GM18502 (cell line): ENCODE results near the gene ELMO2.

ENCODE experiments used
- ATAC-seq: cut with Tn5 transposase; IDR thresholded peaks from one replicate; pipeline ENCODE4 v1.9.1; 2021; ENCODE audit warnings: mild to moderate bottlenecking; ENCODE audit not compliant: unreplicated experiment, poor library complexity

Gene ELMO2

GRCh38 chr20:46336735-46337134 lies 69.7 kb downstream of the ELMO2 start:
- no peak for ATAC-seq

GRCh38 chr20:46334303-46334904 lies 72.0 kb downstream of the ELMO2 start:
- ATAC-seq = no peak

GRCh38 chr20:46333161-46333991 lies 73.0 kb downstream of the ELMO2 start:
- ATAC-seq = no peak

GRCh38 chr20:46332373-46333160 lies 73.8 kb downstream of the ELMO2 start:
- no peak for ATAC-seq

GRCh38 chr20:46331611-46332361 lies 74.6 kb downstream of the ELMO2 start:
- no peak for ATAC-seq

GRCh38 chr20:46330831-46331371 lies 75.5 kb downstream of the ELMO2 start:
- ATAC-seq = no peak

- ATAC-seq = no peak
Measured at GRCh38 chr20:46330072-46330763, 76.2 kb downstream of the ELMO2 start.

- no peak for ATAC-seq
Measured at GRCh38 chr20:46328200-46328882, 78.1 kb downstream of the ELMO2 start.

- no peak for ATAC-seq
Measured at GRCh38 chr20:46327557-46327956, 78.9 kb downstream of the ELMO2 start.

- no peak for ATAC-seq
Measured at GRCh38 chr20:46325789-46326188, 80.6 kb downstream of the ELMO2 start.

- no peak for ATAC-seq
Measured at GRCh38 chr20:46324960-46325703, 81.3 kb downstream of the ELMO2 start.

GRCh38 chr20:46324379-46324778 lies 82.0 kb downstream of the ELMO2 start:
- no peak for ATAC-seq

GRCh38 chr20:46323557-46323956 lies 82.9 kb downstream of the ELMO2 start:
- ATAC-seq = no peak

GRCh38 chr20:46322641-46323040 lies 83.8 kb downstream of the ELMO2 start:
- no peak for ATAC-seq

GRCh38 chr20:46317685-46318177 lies 88.7 kb downstream of the ELMO2 start:
- no peak for ATAC-seq

GRCh38 chr20:46316984-46317684 lies 89.3 kb downstream of the ELMO2 start:
- ATAC-seq = no peak
